Measurements from ENCODE around the gene NAALADL2. TPM values are rescaled to one million over a fixed set of nuclear protein-coding genes. Genes with fewer than 3 reads are reported as not detected.

NAALADL2 gene
- total RNA-seq, 1 donor from 2014 or later = 9.9 TPM

- no peak for TF ChIP-seq CTCF (conservative IDR thresholded peaks at IDR 0.05)
- Mint-ChIP-seq H3K27ac (no peak overlapping the region), H3K36me3 (no peaks in the 10 kb centered on the region), H3K9me3 (peaks cover 4% of the 10 kb centered on the region), H3K27me3 (no peaks in the 10 kb centered on the region), H3K4me3 (no peak overlapping the region), H3K4me1 (ENCODE audit: unreplicated experiment) (peaks cover 9% of the 10 kb centered on the region)
- no peak for DNase-seq (ENCODE audit: extremely low spot score, unreplicated experiment)
Measured at GRCh38 chr3:175007306-175007705, 148.2 kb downstream of the NAALADL2 start.

- peaks cover 9% of the 10 kb centered on the region for H3K4me1 Mint-ChIP-seq (ENCODE audit: unreplicated experiment)
- peaks cover 4% of the 10 kb centered on the region for H3K9me3 Mint-ChIP-seq
- no peak for TF ChIP-seq CTCF (conservative IDR thresholded peaks at IDR 0.05)
- no peak overlapping the region for H3K27ac Mint-ChIP-seq
- H3K36me3 Mint-ChIP-seq = no peaks in the 10 kb centered on the region
- H3K4me3 Mint-ChIP-seq = no peak overlapping the region
- no peak for DNase-seq (ENCODE audit: extremely low spot score, unreplicated experiment)
- no peaks in the 10 kb centered on the region for H3K27me3 Mint-ChIP-seq
Measured at GRCh38 chr3:175009295-175009694, 150.2 kb downstream of the NAALADL2 start.

- DNase-seq (ENCODE audit: extremely low spot score, unreplicated experiment) = no peak
- Mint-ChIP-seq H3K4me1 (ENCODE audit: unreplicated experiment) (no peaks in the 10 kb centered on the region), H3K9me3 (peaks cover 4% of the 10 kb centered on the region), H3K27ac (no peak overlapping the region), H3K4me3 (no peak overlapping the region), H3K27me3 (no peaks in the 10 kb centered on the region), H3K36me3 (no peaks in the 10 kb centered on the region)
- no peak for TF ChIP-seq CTCF (conservative IDR thresholded peaks at IDR 0.05)
Measured at GRCh38 chr3:175015056-175015635, 156.0 kb downstream of the NAALADL2 start.

- no peak for TF ChIP-seq CTCF (conservative IDR thresholded peaks at IDR 0.05)
- Mint-ChIP-seq H3K4me1 (ENCODE audit: unreplicated experiment) (no peaks in the 10 kb centered on the region), H3K36me3 (no peaks in the 10 kb centered on the region), H3K27me3 (no peaks in the 10 kb centered on the region), H3K4me3 (no peak overlapping the region), H3K27ac (no peak overlapping the region), H3K9me3 (no peaks in the 10 kb centered on the region)
- DNase-seq (ENCODE audit: extremely low spot score, unreplicated experiment) = no peak
Measured at GRCh38 chr3:175018946-175019727, 160.0 kb downstream of the NAALADL2 start.

- TF ChIP-seq CTCF (conservative IDR thresholded peaks at IDR 0.05) = no peak
- H3K4me1 Mint-ChIP-seq (ENCODE audit: unreplicated experiment) = no peaks in the 10 kb centered on the region
- no peak for DNase-seq (ENCODE audit: extremely low spot score, unreplicated experiment)
- no peaks in the 10 kb centered on the region for H3K36me3 Mint-ChIP-seq
- H3K27me3 Mint-ChIP-seq = no peaks in the 10 kb centered on the region
- no peak overlapping the region for H3K27ac Mint-ChIP-seq
- H3K9me3 Mint-ChIP-seq = no peaks in the 10 kb centered on the region
- H3K4me3 Mint-ChIP-seq = no peak overlapping the region
Measured at GRCh38 chr3:175020101-175020500, 161.0 kb downstream of the NAALADL2 start.

Measured in type B pancreatic cell (in vitro differentiated cells).